IMR-90 (cell line): ENCODE data around the gene DOLPP1. TPM values are rescaled to one million over a fixed set of nuclear protein-coding genes. Genes with fewer than 3 reads are reported as not detected.

Experiments
- ATAC-seq: fragments of 200-7000 bp; cut with Tn5 transposase; 2 replicates; pipeline ENCODE4 v1.9.1; 2020; ENCODE audit warnings: low read depth, mild to moderate bottlenecking, moderate library complexity
- BruUV-seq: library from RNA; stranded (reverse); fragments of 400-500 nt; replicated peaks from 2 replicates; lab custom pipeline; 2021; lab: Mats Ljungman, UMichigan
- CTCF ChIA-PET: fragments of 300-600 bp; formaldehyde crosslinking; extraction: SDS; loops from one replicate; lab custom pipeline; 2021; ENCODE audit warnings: antibody characterized with exemption; lab: Yijun Ruan, JAX
- POLR2A ChIA-PET: fragments of 300-600 bp; sonication (Branson Sonifier 250); formaldehyde crosslinking; loops from one replicate; lab custom pipeline; 2022; ENCODE audit warnings: antibody characterized with exemption; ENCODE audit not compliant: unreplicated experiment; lab: Charles Lee
- DNase-seq: peaks from one replicate; pipeline ENCODE4 v3.0.0; 2013
- H2AFZ ChIP-seq: replicated peaks from 2 replicates; pipeline ENCODE3; 2013; ENCODE audit warnings: low read length, mild to moderate bottlenecking; ENCODE audit not compliant: poor library complexity
- H2AK5ac ChIP-seq: 2 replicates; pipeline ENCODE4 v1.6.1; 2013; ENCODE audit warnings: low read depth, low read length, inconsistent platforms
- H2AK9ac ChIP-seq: replicated peaks from 2 replicates; pipeline ENCODE3; 2013; ENCODE audit warnings: mild to moderate bottlenecking, low read depth, low read length, moderate library complexity; ENCODE audit not compliant: poor library complexity
- H2BK120ac ChIP-seq: 2 replicates; pipeline ENCODE4 v1.6.1; 2013; ENCODE audit warnings: low read depth, low read length, inconsistent platforms
- H2BK15ac ChIP-seq: 3 replicates; pipeline ENCODE4 v1.6.1; 2013; ENCODE audit warnings: low read depth, low read length, inconsistent platforms
- H2BK20ac ChIP-seq: 2 replicates; pipeline ENCODE4 v1.6.1; 2013; ENCODE audit warnings: low read depth, mild to moderate bottlenecking, inconsistent platforms, low read length, moderate library complexity
- H2BK5ac ChIP-seq: 2 replicates; pipeline ENCODE4 v1.6.1; 2013; ENCODE audit warnings: mild to moderate bottlenecking, low read depth, low read length, inconsistent platforms; ENCODE audit not compliant: poor library complexity, severe bottlenecking
- H3K14ac ChIP-seq: replicated peaks from 2 replicates; pipeline ENCODE4 v1.6.1; 2013; ENCODE audit warnings: low read depth, low read length, inconsistent platforms
- H3K18ac ChIP-seq: 2 replicates; pipeline ENCODE4 v1.6.1; 2013; ENCODE audit warnings: low read depth, low read length, control low read depth
- H3K23ac ChIP-seq: 2 replicates; pipeline ENCODE4 v1.6.1; 2013; ENCODE audit warnings: low read depth, low read length, inconsistent platforms
- H3K27ac ChIP-seq: 2 replicates; pipeline ENCODE4 v1.5.1; 2013; ENCODE audit warnings: mild to moderate bottlenecking, control low read depth, low read length; ENCODE audit not compliant: insufficient read depth
- H3K27me3 ChIP-seq: 2 replicates; pipeline ENCODE4 v1.6.1; 2013; ENCODE audit warnings: low read length; ENCODE audit not compliant: control insufficient read depth, insufficient read depth
- H3K36me3 ChIP-seq: 2 replicates; pipeline ENCODE4 v1.6.1; 2013; ENCODE audit warnings: low read length, mixed read lengths; ENCODE audit not compliant: control insufficient read depth, insufficient read depth
- H3K4ac ChIP-seq: 2 replicates; pipeline ENCODE4 v1.6.1; 2013; ENCODE audit warnings: low read depth, low read length, inconsistent platforms
- H3K4me1 ChIP-seq: 2 replicates; pipeline ENCODE4 v1.6.1; 2013; ENCODE audit warnings: low read length, mixed read lengths; ENCODE audit not compliant: control insufficient read depth, insufficient read depth
- H3K4me2 ChIP-seq: 2 replicates; pipeline ENCODE4 v1.6.1; 2013; ENCODE audit warnings: low read depth, mild to moderate bottlenecking, control low read depth, low read length, moderate library complexity
- H3K4me3 ChIP-seq: 2 replicates; pipeline ENCODE4 v1.5.1; 2013; ENCODE audit warnings: low read depth, mild to moderate bottlenecking, control low read depth, low read length, moderate library complexity; ENCODE audit not compliant: insufficient read depth
- H3K56ac ChIP-seq: 2 replicates; pipeline ENCODE4 v1.6.1; 2013; ENCODE audit warnings: low read length, inconsistent platforms; ENCODE audit not compliant: insufficient read depth; ENCODE audit errors: extremely low read depth
- H3K79me1 ChIP-seq, 2 experiments: 2 replicates each; pipeline ENCODE4 v1.6.1; 2013; ENCODE audit warnings: low read length in 2 of 2, inconsistent platforms in 1 of 2, low read depth in 1 of 2
- H3K9ac ChIP-seq: 2 replicates; pipeline ENCODE4 v1.6.1; 2013; ENCODE audit warnings: low read depth, low read length, control low read depth
- H3K9me1 ChIP-seq: 2 replicates; pipeline ENCODE4 v1.6.1; 2013; ENCODE audit warnings: low read length, inconsistent platforms; ENCODE audit not compliant: insufficient read depth
- H3K9me3 ChIP-seq: 2 replicates; pipeline ENCODE4 v1.6.1; 2013; ENCODE audit warnings: low read length; ENCODE audit not compliant: control insufficient read depth, insufficient read depth
- H4K20me1 ChIP-seq: 2 replicates; pipeline ENCODE4 v1.6.1; 2013; ENCODE audit warnings: low read length, inconsistent platforms; ENCODE audit not compliant: insufficient read depth
- H4K5ac ChIP-seq: 2 replicates; pipeline ENCODE4 v1.6.1; 2013; ENCODE audit warnings: mild to moderate bottlenecking, low read depth, low read length, control low read depth
- H4K8ac ChIP-seq, 2 experiments: 2 replicates each; pipeline ENCODE4 v1.6.1; 2013; ENCODE audit warnings: low read depth in 2 of 2, low read length in 2 of 2, control low read depth in 1 of 2, inconsistent platforms in 1 of 2
- H4K91ac ChIP-seq: 2 replicates; pipeline ENCODE4 v1.6.1; 2013; ENCODE audit warnings: low read depth, low read length, inconsistent platforms; ENCODE audit not compliant: insufficient read depth
- CEBPB ChIP-seq: IDR thresholded peaks from 2 replicates; pipeline ENCODE4 v1.6.1; 2012; ENCODE audit warnings: low read depth, low read length, improper control_type of control experiment
- MAFK ChIP-seq: IDR thresholded peaks from 2 replicates; pipeline ENCODE4 v1.6.1; 2012; ENCODE audit warnings: low read depth, low read length, improper control_type of control experiment
- MXI1 ChIP-seq: IDR thresholded peaks from 2 replicates; pipeline ENCODE4 v1.6.1; 2012; ENCODE audit warnings: low read depth, mild to moderate bottlenecking, low read length, moderate library complexity, borderline replicate concordance
- WGBS, 2 experiments: methylation state at CpG; one replicate each; pipeline versions ENCODE4 v1.1.5 to v1.1.7; 2013; ENCODE audit warnings: missing lambda C conversion rate in 2 of 2; ENCODE audit not compliant: insufficient read length in 1 of 2; ENCODE audit errors: extremely low coverage in 2 of 2; 5-methylcytosine and 5-hydroxymethylcytosine counted together
- dilution Hi-C: fragments of 300-500 bp; cut with HindIII; formaldehyde crosslinking; loops from one replicate; pipeline ENCODE4 v1.14.3; 2018; ENCODE audit warnings: low sequenced_read_pairs; ENCODE audit not compliant: unreplicated experiment
- in situ Hi-C: fragments of 300-500 bp; cut with MboI; formaldehyde crosslinking; loops from 3 replicates; pipeline ENCODE4 v1.14.3; 2019; ENCODE audit warnings: low sequenced_read_pairs, inconsistent platforms, mixed read lengths
- intact Hi-C: fragments of 100-400 bp; cut with micrococcal nuclease; formaldehyde crosslinking; loops from 2 replicates; pipeline ENCODE4 v1.10.0; 2022
- polyA plus RNA-seq, 3 experiments: library from polyadenylated mRNA; depleted of rRNA; stranded (reverse); fragments of >200 nt; gene quantifications; 2 replicates each; pipeline ENCODE4 v1.2.3, GENCODE V29; 2012; ENCODE audit warnings: low replicate concordance in 1 of 3
- total RNA-seq: library from RNA; depleted of rRNA; stranded (reverse); fragments of >200 nt; gene quantifications from 2 replicates; pipeline ENCODE4 v1.2.3, GENCODE V29; 2012

The DOLPP1 gene
- total and polyA plus RNA-seq, 2 of the 4 experiments (the other 2 are of a cell fraction) = 7.0 to 16.5 TPM

DNA sequence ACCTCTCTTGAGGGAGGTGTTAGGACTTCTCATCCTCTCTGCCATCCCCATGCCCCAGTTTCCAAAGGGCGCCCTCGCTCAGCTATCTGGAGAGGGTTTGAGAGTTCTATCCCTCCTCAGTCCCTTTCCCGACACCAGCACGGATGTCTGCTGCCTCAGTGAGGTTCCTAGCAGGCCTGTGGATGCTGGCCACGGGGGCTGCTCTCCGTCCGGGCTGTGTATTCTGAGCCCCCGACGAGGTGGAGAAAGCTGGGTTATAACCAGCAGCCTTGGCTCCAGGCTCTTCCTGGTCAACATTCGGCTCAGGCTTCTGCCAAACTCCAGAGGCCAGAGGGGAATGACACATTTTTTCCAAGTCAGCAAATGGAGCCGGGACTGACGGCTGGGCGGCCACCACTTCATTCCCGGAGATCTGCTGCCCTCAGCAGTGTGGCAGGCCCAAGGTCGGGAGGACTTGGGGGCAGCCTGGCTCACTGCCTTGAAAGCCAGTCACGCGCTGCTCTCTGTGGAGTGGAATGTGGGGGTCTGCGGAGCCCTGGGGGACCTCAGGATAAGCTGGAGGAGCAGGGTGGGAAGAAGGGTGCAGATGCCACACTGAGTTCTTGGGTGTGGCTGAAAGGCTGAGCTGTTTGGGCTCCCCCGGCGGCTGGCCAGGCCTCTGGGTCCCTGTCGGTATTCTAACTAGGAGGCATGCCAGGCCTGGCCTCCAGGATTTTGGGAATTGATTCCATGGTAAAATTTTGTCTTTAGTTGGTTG, 57.7 kb downstream of the DOLPP1 start:
- Histone ChIP-seq H3K56ac (peak overlapping the region; percentile 99), H3K23ac (peak overlapping the region; percentile 80), H2BK20ac (peak overlapping the region; percentile 90), H3K4me2 (no peak overlapping the region), H4K8ac (peak overlapping the region; percentile 44 to 89), H3K9me3 (no peaks in the 10 kb centered on the region), H3K36me3 (peaks cover 20% of the 10 kb centered on the region), H3K4me3 (no peak overlapping the region), H3K79me1 (peaks cover 5 to 31% of the 10 kb centered on the region in 2 experiments; a peak in 3 of 4 replicates), H3K9ac (peak overlapping the region; percentile 34), H3K27me3 (no peaks in the 10 kb centered on the region), H3K4ac (peak overlapping the region; percentile 100), H3K27ac (peak overlapping the region; percentile 83), H3K14ac (peak overlapping the region; percentile 88), H2AFZ (peak overlapping the region; percentile 88), H2BK15ac (peak overlapping the region; percentile 55; the same call in 2 of the 3 replicates), H4K91ac (peak overlapping the region; percentile 94), H3K4me1 (peaks cover 44% of the 10 kb centered on the region), H3K9me1 (peaks cover 5% of the 10 kb centered on the region; the same call in 1 of the 2 replicates), H2BK120ac (peak overlapping the region; percentile 100), H2AK9ac (peak overlapping the region; percentile 100), H2AK5ac (peak overlapping the region; percentile 83), H4K5ac (peak overlapping the region; percentile 85), H4K20me1 (no peaks in the 10 kb centered on the region; the same call in 1 of the 2 replicates), H3K18ac (peak overlapping the region; percentile 43; the same call in 1 of the 2 replicates), H2BK5ac (peak overlapping the region; percentile 86)
- ATAC-seq = peak; percentile 2
- ChIA-PET CTCF (interaction anchor here (0.6 to 3.1 kb wide), 9 partner anchors 29 to 482 kb away, joined by 3 to 21 read pairs (median 4); no protein-coding TSS in a partner anchor), POLR2A (interaction anchor here (1.0 to 2.6 kb wide), 4 partner anchors 36 to 487 kb away, joined by 3 to 17 read pairs (median 4); no protein-coding TSS in a partner anchor)
- in situ Hi-C loops (no loop called here), intact Hi-C loops (loop anchor here (1.0 to 5.0 kb wide), 4 partner anchors 196 to 644 kb away; no protein-coding TSS in a partner anchor), dilution Hi-C loops (no loop called here)
- WGBS, 2 experiments = 46% methylated on average over 7 of the region's 21 CpGs; no CpG with 5 or more reads in 1 of the 2 experiments
- no TSS peak for BruUV-seq
- TF ChIP-seq MAFK = peak; percentile 67
- no peak for TF ChIP-seq CEBPB
- TF ChIP-seq MXI1 = no peak
- peak; percentile 40 for DNase-seq
